OCI-LY7 (cell line): ENCODE data around the gene GPR61.

ENCODE experiments used
- CTCF ChIP-seq: fragments of 200-600 bp; sonication (generic); conservative IDR thresholded peaks from 2 replicates; pipeline ENCODE4 v1.5.1; 2014; ENCODE audit warnings: mild to moderate bottlenecking, antibody characterized with exemption, low read length, moderate library complexity, mixed read lengths
- EZH2phosphoT487 ChIP-seq: fragments of 200-600 bp; sonication (generic); IDR thresholded peaks from 2 replicates; pipeline ENCODE4 v1.6.1; 2018; ENCODE audit warnings: low read depth, borderline replicate concordance, mild to moderate bottlenecking, mixed run types, antibody characterized with exemption, low read length, moderate library complexity, mixed read lengths

DNA sequence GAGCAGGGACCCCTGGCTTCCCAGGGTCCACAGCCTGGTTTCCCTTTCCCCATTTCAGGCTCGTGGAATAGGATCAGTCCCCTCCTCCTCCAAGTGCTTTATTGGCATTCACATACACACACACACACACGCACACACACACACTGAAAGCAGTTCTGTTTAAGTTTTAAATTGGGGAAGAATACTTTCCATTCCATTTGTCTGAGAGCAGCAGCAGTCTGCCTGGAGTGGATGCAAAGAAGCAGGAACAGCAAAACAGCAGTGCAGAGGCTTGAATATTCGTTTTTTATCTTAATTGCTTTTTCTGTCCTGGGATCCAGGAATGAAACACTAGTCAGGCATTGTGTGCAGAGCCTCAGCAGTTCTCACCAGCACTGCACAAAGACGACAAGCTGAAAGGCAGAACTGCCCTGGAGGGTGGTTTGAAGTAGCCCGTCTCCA is 38.7 kb upstream of the GPR61 start:
- TF ChIP-seq CTCF (no peak), EZH2phosphoT487 (no peak)
